IPS-20b (cell line): ENCODE data around the gene HCN2.
"Not testable (repeated sequence)": the region's sequence is repeated elsewhere in the genome, so short reads cannot be mapped to it uniquely, and the experiment has no call there.

Experiments used
- H3K27ac ChIP-seq: one replicate; pipeline ENCODE4 v1.5.1; 2013; ENCODE audit warnings: low read length
- H3K27me3 ChIP-seq: 2 replicates; pipeline ENCODE4 v1.6.1; 2013; ENCODE audit warnings: mild to moderate bottlenecking, low read length, inconsistent platforms; ENCODE audit not compliant: insufficient read depth
- H3K36me3 ChIP-seq: 2 replicates; pipeline ENCODE4 v1.6.1; 2013; ENCODE audit warnings: low read depth, mild to moderate bottlenecking, inconsistent platforms, low read length, moderate library complexity; ENCODE audit not compliant: insufficient read depth
- H3K4me1 ChIP-seq: 2 replicates; pipeline ENCODE4 v1.6.1; 2013; ENCODE audit warnings: mild to moderate bottlenecking, control low read depth, inconsistent platforms, low read length, moderate library complexity; ENCODE audit not compliant: insufficient read depth
- H3K4me3 ChIP-seq: 2 replicates; pipeline ENCODE4 v1.5.1; 2013; ENCODE audit warnings: mild to moderate bottlenecking, low read length, inconsistent platforms
- H3K9ac ChIP-seq: 2 replicates; pipeline ENCODE4 v1.6.1; 2013; ENCODE audit warnings: low read depth, mild to moderate bottlenecking, inconsistent platforms, low read length, moderate library complexity
- H3K9me3 ChIP-seq: 2 replicates; pipeline ENCODE4 v1.6.1; 2013; ENCODE audit warnings: mild to moderate bottlenecking, low read depth, low read length, inconsistent platforms; ENCODE audit not compliant: insufficient read depth

HCN2 gene

DNA sequence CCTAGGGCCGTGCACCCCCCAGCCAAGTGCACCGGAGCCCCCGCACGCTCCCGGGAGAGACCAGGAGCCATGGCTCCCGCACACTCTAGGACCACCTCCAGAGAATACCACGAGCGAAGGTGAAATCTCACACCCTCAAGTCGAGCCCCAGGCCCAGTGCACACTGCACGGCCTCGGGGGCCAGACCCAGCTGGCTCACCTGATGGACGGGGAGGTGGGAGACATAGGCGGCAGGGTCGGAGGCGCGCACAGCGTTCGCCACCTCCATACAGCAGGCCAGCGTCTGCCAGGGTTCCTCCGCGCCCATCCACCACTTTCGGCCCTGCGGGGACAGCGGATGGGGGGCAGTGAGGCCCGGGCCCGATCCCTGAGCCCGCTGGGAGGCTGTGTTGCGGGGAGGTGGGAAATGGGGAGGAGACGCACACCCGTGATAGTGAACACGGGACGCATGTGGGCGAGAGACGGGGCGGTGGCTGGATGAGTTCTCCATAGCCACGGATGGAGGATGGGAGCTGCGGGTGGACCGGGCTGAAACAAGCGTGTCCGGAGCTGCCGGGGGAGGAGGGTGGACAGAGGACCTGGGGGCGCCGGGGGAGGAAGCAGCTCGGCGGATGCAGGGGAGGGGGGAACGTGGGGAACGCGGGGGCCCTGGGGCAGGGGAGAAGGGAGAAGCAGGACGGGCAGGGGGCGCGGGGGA, 30.6 kb downstream of the HCN2 start:
- Histone ChIP-seq H3K9ac (no peak overlapping the region), H3K4me1 (no peaks in the 10 kb centered on the region), H3K27ac (no peak overlapping the region), H3K27me3 (peaks cover 4% of the 10 kb centered on the region), H3K36me3 (peaks cover 35% of the 10 kb centered on the region), H3K4me3 (no peak overlapping the region), H3K9me3 (no peaks in the 10 kb centered on the region)

DNA sequence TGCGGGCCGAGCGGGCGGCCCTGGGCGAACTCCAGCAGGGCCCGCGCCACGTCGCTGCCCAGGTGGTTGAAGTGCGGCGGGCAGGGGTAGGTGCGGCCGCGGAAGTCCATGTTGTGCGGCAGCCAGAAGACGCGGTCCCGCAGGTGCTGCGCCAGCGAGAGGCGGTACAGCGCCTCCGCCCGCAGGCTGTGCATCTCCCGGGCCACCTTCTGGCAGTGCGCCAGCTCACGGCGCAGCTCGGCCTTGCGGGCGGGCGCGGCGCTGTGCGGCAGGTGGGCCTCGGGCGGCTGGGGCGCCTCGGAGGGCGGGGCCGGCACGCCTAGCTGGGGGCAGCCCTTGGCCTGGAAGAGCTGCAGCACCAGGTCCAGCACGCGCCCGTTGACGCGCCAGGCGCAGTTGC, 31.5 kb downstream of the HCN2 start:
- not testable (repeated sequence) for H3K27me3 ChIP-seq
- peaks cover 41% of the 10 kb centered on the region for H3K36me3 ChIP-seq

GRCh38 chr19:621819-622218, 32.1 kb downstream of the HCN2 start:
- no peak overlapping the region for H3K27ac ChIP-seq
- H3K9ac ChIP-seq = no peak overlapping the region
- no peaks in the 10 kb centered on the region for H3K4me1 ChIP-seq
- H3K9me3 ChIP-seq = no peaks in the 10 kb centered on the region
- no peak overlapping the region for H3K4me3 ChIP-seq
- no peaks in the 10 kb centered on the region for H3K27me3 ChIP-seq
- H3K36me3 ChIP-seq = peaks cover 41% of the 10 kb centered on the region

More for the DNA sequence above, 31.5 kb downstream of the HCN2 start:
- H3K4me1 ChIP-seq, H3K27ac ChIP-seq, H3K9me3 ChIP-seq, H3K4me3 ChIP-seq, H3K9ac ChIP-seq: not testable (repeated sequence)

DNA sequence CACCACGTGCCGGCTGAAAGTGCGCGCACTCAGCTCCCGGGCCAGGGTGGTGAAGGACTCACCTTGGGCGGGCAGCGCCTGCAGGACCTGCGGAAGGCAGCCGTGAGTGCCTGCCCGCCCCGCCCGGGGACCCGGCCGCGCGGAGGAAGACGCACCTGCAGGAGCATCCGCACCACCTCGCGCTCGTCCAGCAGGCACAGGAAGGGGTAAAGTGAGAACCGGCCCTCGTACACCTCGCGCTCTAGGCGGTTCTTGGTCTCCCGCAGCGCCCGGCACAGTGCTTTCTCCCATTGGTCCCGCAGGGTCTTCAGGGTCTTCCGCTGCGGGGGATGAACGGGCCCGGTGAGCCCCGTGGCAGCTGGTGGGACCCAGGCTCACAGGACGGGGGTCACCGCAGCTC, 33.0 kb downstream of the HCN2 start:
- H3K4me1 ChIP-seq = no peaks in the 10 kb centered on the region
- peaks cover 44% of the 10 kb centered on the region for H3K36me3 ChIP-seq
- no peaks in the 10 kb centered on the region for H3K27me3 ChIP-seq
- no peak overlapping the region for H3K9ac ChIP-seq
- H3K9me3 ChIP-seq = no peaks in the 10 kb centered on the region
- H3K27ac ChIP-seq = no peak overlapping the region
- H3K4me3 ChIP-seq = no peak overlapping the region

- Histone ChIP-seq H3K9ac (no peak overlapping the region), H3K4me1 (no peaks in the 10 kb centered on the region), H3K9me3 (no peaks in the 10 kb centered on the region), H3K27ac (no peak overlapping the region), H3K27me3 (no peaks in the 10 kb centered on the region), H3K4me3 (no peak overlapping the region), H3K36me3 (peaks cover 50% of the 10 kb centered on the region)
Observed at GRCh38 chr19:623175-623916, 33.7 kb downstream of the HCN2 start.

- Histone ChIP-seq H3K9me3 (no peaks in the 10 kb centered on the region), H3K27me3 (no peaks in the 10 kb centered on the region), H3K36me3 (peaks cover 52% of the 10 kb centered on the region), H3K4me1 (no peaks in the 10 kb centered on the region), H3K4me3 (no peak overlapping the region), H3K27ac (no peak overlapping the region), H3K9ac (no peak overlapping the region)
Observed at GRCh38 chr19:623974-624373, 34.3 kb downstream of the HCN2 start.

- Histone ChIP-seq H3K4me3 (no peak overlapping the region), H3K27me3 (no peaks in the 10 kb centered on the region), H3K4me1 (no peaks in the 10 kb centered on the region), H3K9me3 (no peaks in the 10 kb centered on the region), H3K36me3 (peaks cover 52% of the 10 kb centered on the region), H3K9ac (no peak overlapping the region), H3K27ac (no peak overlapping the region)
Observed at GRCh38 chr19:624433-625109, 34.9 kb downstream of the HCN2 start.

DNA sequence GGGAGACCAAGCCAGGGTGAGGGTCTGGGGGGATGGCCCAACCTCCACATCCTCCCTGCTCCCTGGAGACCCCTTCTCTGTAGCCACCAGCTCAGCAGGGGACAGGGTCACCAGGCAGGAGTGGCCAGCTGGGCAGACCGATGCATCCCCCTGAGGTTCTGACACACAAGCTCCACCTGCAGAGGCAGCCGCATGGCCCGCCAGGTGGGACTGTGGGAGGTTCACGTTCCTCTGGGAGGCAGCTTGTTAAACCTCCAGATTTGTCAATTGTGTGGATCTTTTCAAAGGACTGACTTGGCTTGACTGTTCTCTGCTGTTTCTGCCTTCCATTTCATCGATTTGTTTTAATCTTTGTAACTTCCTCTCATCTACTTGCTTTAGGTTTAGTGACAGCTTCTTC, 35.6 kb downstream of the HCN2 start:
- no peak overlapping the region for H3K4me3 ChIP-seq
- H3K27ac ChIP-seq = no peak overlapping the region
- H3K4me1 ChIP-seq = no peaks in the 10 kb centered on the region
- no peak overlapping the region for H3K9ac ChIP-seq
- H3K36me3 ChIP-seq = peaks cover 48% of the 10 kb centered on the region
- no peaks in the 10 kb centered on the region for H3K9me3 ChIP-seq
- no peaks in the 10 kb centered on the region for H3K27me3 ChIP-seq

DNA sequence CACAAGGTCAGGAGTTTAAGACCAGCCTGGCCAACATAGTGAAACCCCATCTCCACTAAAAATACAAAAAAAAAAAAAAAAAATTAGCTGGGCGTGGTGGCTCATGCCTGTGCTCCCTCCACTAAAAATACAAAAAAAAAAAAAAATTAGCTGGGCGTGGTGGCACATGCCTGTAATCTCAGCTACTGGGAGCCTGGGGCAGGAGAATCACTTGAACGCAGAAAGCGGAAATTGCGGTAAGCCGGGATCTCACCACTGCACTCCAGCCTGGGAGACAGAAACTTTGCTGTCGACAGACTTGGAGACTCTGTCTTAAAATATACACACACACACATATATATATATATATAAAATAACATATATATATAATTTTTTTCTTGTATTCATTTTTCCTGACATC, 36.9 kb downstream of the HCN2 start:
- H3K36me3 ChIP-seq = peaks cover 57% of the 10 kb centered on the region
- not testable (repeated sequence) for H3K4me3 ChIP-seq, H3K9ac ChIP-seq, H3K27ac ChIP-seq, H3K27me3 ChIP-seq, H3K4me1 ChIP-seq, H3K9me3 ChIP-seq

- no peaks in the 10 kb centered on the region for H3K4me1 ChIP-seq
- H3K9me3 ChIP-seq = no peaks in the 10 kb centered on the region
- no peak overlapping the region for H3K27ac ChIP-seq
- H3K9ac ChIP-seq = no peak overlapping the region
- peaks cover 52% of the 10 kb centered on the region for H3K36me3 ChIP-seq
- no peak overlapping the region for H3K4me3 ChIP-seq
- H3K27me3 ChIP-seq = no peaks in the 10 kb centered on the region
Observed at GRCh38 chr19:628168-628567, 38.5 kb downstream of the HCN2 start.

DNA sequence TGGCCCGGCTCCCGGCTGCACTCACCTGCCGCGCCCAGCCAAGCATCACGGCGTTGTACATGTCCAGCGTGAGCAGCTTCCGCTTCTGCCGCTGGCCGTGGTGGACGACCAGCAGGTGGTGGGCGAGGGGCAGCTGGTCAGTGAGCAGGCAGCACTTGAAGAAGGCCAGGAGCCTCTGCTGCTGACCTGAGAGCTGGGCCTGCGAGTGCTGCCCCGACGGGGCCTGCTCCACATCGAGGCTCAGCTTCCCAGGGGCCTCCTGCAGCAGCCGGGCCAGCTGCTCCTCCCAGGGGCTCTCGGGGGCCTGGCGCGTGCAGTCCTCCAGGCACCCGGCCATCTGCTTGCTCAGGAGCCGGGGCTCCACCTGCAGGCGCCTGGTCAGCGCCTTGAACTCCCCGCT, 39.8 kb downstream of the HCN2 start:
- not testable (repeated sequence) for H3K9ac ChIP-seq

More for the DNA sequence above, 39.8 kb downstream of the HCN2 start:
- H3K27ac ChIP-seq, H3K9me3 ChIP-seq, H3K4me3 ChIP-seq, H3K4me1 ChIP-seq, H3K27me3 ChIP-seq: not testable (repeated sequence)
- peaks cover 42% of the 10 kb centered on the region for H3K36me3 ChIP-seq
